Activated T-cell treated with anti-CD3 and anti-CD28 coated beads, Interleukin-2, amount 50 U/mL, for 48 hours (primary cell): Measurements from ENCODE around the gene FAM3A.
A peak's percentile ranks its signal among the peaks of the same experiment; 100 is the strongest.

Experiments used
- DNase-seq, 2 experiments: peaks; one replicate each; pipeline ENCODE4 v3.0.0-alpha.2; 2020

Gene FAM3A

DNA sequence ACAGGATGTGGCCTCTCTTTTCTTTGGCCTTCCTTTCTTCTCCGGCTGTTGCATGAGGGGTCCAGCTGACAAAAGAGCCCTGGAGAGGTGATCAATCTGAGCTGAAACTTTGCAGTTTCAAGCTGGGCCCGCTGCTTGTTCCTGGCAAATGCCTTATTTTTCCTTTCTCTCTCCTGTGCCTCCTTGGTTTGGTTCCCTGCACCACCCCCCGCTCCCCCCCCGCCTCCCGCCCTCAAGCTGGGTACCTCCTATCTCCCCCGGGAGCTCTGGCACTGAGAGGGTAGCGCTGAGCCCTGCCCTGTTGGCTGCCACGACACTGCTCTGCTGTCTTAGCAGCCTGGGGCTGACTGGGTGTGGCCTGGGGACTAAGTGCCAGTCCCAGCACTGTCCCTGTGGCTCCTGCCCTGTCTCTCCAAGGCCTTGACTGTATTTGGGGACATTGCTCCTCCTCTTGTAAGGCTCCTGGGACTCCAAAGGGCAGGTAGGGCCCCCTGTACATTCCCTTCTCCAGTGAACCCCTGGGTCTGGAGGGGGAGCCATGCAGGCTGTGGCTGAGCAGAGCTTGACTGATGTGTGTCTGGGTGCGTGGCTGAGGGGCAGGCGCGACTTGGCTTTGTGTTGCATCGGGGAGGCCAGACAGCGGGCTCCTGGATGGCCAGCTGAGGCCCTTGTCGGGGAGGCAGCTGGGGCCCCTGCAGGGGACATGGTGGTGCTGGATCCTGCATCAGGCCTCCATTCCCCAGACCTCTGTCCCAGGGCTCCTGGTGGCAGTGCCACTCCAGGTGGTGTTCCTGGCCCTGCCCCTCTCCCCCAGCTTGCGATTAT, 56.9 kb downstream of the FAM3A start:
- peak; percentile 38 to 39 for DNase-seq

DNA sequence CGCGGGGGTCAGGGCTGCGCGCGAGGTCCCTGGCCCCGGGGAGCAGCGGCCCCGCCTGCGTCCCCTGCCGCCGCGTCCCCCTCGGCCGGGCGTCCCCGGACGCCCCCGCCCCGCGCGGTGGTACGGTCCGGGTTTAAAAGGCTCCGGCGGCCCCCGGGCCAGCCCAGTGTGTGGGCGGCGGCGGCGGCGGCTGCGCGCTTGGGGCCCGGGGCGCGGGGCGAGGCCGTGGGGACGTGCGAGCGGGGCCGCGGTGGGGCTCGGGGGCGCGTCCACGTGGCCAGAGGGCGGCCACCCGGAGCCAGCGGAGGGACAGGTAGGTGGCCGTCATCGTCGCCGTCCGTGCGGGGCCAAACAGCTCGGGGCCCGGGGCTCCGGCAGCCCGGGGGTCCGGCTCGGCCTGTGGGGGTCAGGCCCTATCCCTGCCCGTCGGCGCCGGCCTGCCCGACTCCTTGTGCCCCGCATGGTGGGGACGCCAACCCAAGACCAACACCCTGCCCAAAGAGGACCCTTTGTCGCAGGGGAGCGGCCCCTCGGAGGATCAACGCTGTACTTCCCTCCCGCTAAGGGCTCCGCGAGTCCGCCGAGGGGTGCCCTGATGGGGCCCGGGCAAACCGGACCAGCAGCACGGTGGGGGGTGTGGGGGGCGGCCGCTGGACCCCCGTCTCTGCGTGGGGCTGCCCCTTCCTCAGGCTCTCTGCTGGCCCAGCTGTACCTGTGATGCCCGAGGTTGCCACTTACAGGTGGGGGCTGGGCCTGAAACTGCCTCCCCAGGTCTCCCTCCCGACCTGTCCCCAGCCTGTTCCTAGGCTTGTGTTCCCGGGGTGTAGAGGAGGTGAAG, 57.7 kb downstream of the FAM3A start, which contains the start of gene PLXNA3:
TSS of gene PLXNA3 (plus strand) at position 166 of the 838 bp plus-strand sequence. CDS start 1,903 bp downstream, outside the sequence.
- peak in 1 of 2 experiments; percentile 55 for DNase-seq

DNA sequence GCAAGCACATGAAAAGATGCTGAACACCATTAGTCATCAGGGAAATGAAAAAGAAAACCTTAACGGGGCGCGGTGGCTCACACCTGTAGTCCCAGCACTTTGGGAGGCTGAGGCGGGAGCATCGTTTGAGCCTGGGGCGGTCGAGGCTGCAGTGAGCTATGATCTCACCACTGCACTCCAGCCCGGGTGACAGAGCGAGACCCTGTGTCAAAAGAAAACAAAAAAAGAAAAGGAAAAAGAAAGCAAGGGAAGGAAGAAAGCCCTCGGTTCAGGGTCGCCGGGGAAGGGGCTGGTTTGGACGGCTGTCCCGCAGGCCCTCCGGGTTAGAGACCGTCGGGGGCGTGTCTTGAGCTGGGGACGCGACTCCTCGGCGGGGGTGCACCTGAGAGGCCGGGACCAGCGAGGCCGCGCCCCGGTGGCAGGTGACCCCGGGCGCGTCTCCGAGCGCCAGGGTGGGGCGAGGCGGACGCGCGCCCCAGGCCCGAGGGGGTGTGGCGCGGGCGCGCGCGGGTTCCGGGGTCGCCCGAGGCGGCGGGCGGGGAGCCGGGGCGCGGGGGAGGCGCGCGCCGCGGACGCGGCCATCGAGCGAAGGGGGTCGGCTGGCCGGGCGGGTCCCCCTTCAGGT, 58.4 kb downstream of the FAM3A start:
- peak; percentile 54 to 72 for DNase-seq
